Skeletal muscle tissue (tissue), 4 donors: Measurements from ENCODE around the gene TAS2R16. TPM values are rescaled to one million over a fixed set of nuclear protein-coding genes. Genes with fewer than 3 reads are reported as not detected.
"Not testable (repeated sequence)": the region's sequence is repeated elsewhere in the genome, so short reads cannot be mapped to it uniquely, and the experiment has no call there.

Experiments
- H3K27ac ChIP-seq: one replicate; pipeline ENCODE4 v1.7.0; 2013; ENCODE audit warnings: mild to moderate bottlenecking, low read depth, low read length, inconsistent platforms
- H3K27me3 ChIP-seq, 3 donors: one replicate each; pipeline ENCODE4 v1.7.0; 2013; ENCODE audit warnings: low read length in 3 of 3; ENCODE audit not compliant: control insufficient read depth in 3 of 3, insufficient read depth in 3 of 3
- H3K36me3 ChIP-seq, 3 donors: one replicate each; pipeline ENCODE4 v1.7.0; 2013; ENCODE audit warnings: low read length in 3 of 3; ENCODE audit not compliant: control insufficient read depth in 3 of 3, insufficient read depth in 3 of 3
- H3K4me1 ChIP-seq, 3 donors: one replicate each; pipeline ENCODE4 v1.7.0; 2013; ENCODE audit warnings: low read length in 3 of 3, mild to moderate bottlenecking in 3 of 3; ENCODE audit not compliant: control insufficient read depth in 3 of 3, insufficient read depth in 3 of 3
- H3K4me3 ChIP-seq, 3 donors: one replicate each; pipeline ENCODE4 v1.7.0; 2013; ENCODE audit warnings: low read length in 3 of 3
- H3K9ac ChIP-seq, 3 donors: one replicate each; pipeline ENCODE4 v1.7.0; 2013; ENCODE audit warnings: low read length in 3 of 3, mild to moderate bottlenecking in 3 of 3, moderate library complexity in 2 of 3, low read depth in 1 of 3
- H3K9me3 ChIP-seq, 3 donors: one replicate each; pipeline ENCODE4 v1.7.0; 2013; ENCODE audit warnings: low read length in 3 of 3; ENCODE audit not compliant: control insufficient read depth in 3 of 3
- total RNA-seq: library from RNA; depleted of rRNA; stranded (reverse); fragments of >200 nt; gene quantifications from one replicate; pipeline ENCODE4 v1.2.3, GENCODE V29; 2014
- donor health status: Osteomylitis.

TAS2R16 gene
- total RNA-seq, 1 donor from 2014 or later: not detected

GRCh38 chr7:122983261-122983660 is 12.2 kb downstream of the TAS2R16 start:
- no peaks in the 10 kb centered on the region for H3K4me1 ChIP-seq
- H3K4me3 ChIP-seq: no peak overlapping the region
- H3K9ac ChIP-seq: no peak overlapping the region
- no peaks in the 10 kb centered on the region for H3K9me3 ChIP-seq
- no peaks in the 10 kb centered on the region for H3K36me3 ChIP-seq
- peaks cover 0 to 3% (median 0%) of the 10 kb centered on the region in 3 donors for H3K27me3 ChIP-seq
- no peak overlapping the region for H3K27ac ChIP-seq

- no peak overlapping the region for H3K9ac ChIP-seq
- H3K27me3 ChIP-seq: peaks cover 0 to 3% (median 0%) of the 10 kb centered on the region in 3 donors
- no peaks in the 10 kb centered on the region for H3K36me3 ChIP-seq
- no peaks in the 10 kb centered on the region for H3K9me3 ChIP-seq
- H3K4me3 ChIP-seq: no peak overlapping the region
- H3K27ac ChIP-seq: no peak overlapping the region
- H3K4me1 ChIP-seq: no peaks in the 10 kb centered on the region
Observed at GRCh38 chr7:122975341-122975740, 20.2 kb downstream of the TAS2R16 start.

GRCh38 chr7:122974229-122974628 is 21.3 kb downstream of the TAS2R16 start:
- Histone ChIP-seq H3K4me3 (no peak overlapping the region), H3K36me3 (no peaks in the 10 kb centered on the region), H3K4me1 (no peaks in the 10 kb centered on the region), H3K27ac (no peak overlapping the region), H3K9ac (no peak overlapping the region), H3K9me3 (no peaks in the 10 kb centered on the region), H3K27me3 (peaks cover 0 to 3% (median 0%) of the 10 kb centered on the region in 3 donors)

- Histone ChIP-seq H3K4me3 (no peak overlapping the region), H3K4me1 (no peaks in the 10 kb centered on the region), H3K36me3 (no peaks in the 10 kb centered on the region), H3K9me3 (no peaks in the 10 kb centered on the region), H3K27me3 (peaks cover 0 to 3% (median 0%) of the 10 kb centered on the region in 3 donors), H3K9ac (no peak overlapping the region), H3K27ac (no peak overlapping the region)
Observed at GRCh38 chr7:122972056-122972455, 23.4 kb downstream of the TAS2R16 start.

- no peak overlapping the region for H3K27ac ChIP-seq
Observed at GRCh38 chr7:122970740-122971725, 24.5 kb downstream of the TAS2R16 start.

GRCh38 chr7:122968389-122968788 is 27.1 kb downstream of the TAS2R16 start:
- peaks cover 0 to 3% (median 0%) of the 10 kb centered on the region in 3 donors for H3K27me3 ChIP-seq
- no peaks in the 10 kb centered on the region for H3K36me3 ChIP-seq
- no peaks in the 10 kb centered on the region for H3K4me1 ChIP-seq
- no peaks in the 10 kb centered on the region for H3K9me3 ChIP-seq
- H3K4me3 ChIP-seq: no peak overlapping the region
- no peak overlapping the region for H3K27ac ChIP-seq
- no peak overlapping the region for H3K9ac ChIP-seq

More at GRCh38 chr7:122970740-122971725, 24.5 kb downstream of the TAS2R16 start:
- Histone ChIP-seq H3K27me3 (peaks cover 0 to 3% (median 0%) of the 10 kb centered on the region in 3 donors), H3K4me1 (no peaks in the 10 kb centered on the region), H3K9ac (no peak overlapping the region), H3K4me3 (no peak overlapping the region), H3K36me3 (no peaks in the 10 kb centered on the region), H3K9me3 (no peaks in the 10 kb centered on the region)

GRCh38 chr7:122965306-122965705 is 30.2 kb downstream of the TAS2R16 start:
- H3K9ac ChIP-seq: no peak overlapping the region
- H3K27me3 ChIP-seq: no peaks in the 10 kb centered on the region
- no peaks in the 10 kb centered on the region for H3K4me1 ChIP-seq
- no peaks in the 10 kb centered on the region for H3K36me3 ChIP-seq
- no peaks in the 10 kb centered on the region for H3K9me3 ChIP-seq
- no peak overlapping the region for H3K27ac ChIP-seq
- H3K4me3 ChIP-seq: no peak overlapping the region

GRCh38 chr7:122953678-122954077 is 41.8 kb downstream of the TAS2R16 start:
- not testable (repeated sequence) for H3K9me3 ChIP-seq, H3K36me3 ChIP-seq, H3K9ac ChIP-seq, H3K4me3 ChIP-seq, H3K27me3 ChIP-seq, H3K27ac ChIP-seq, H3K4me1 ChIP-seq

GRCh38 chr7:122951006-122951405 is 44.5 kb downstream of the TAS2R16 start:
- Histone ChIP-seq H3K4me1 (no peaks in the 10 kb centered on the region), H3K36me3 (no peaks in the 10 kb centered on the region), H3K27ac (no peak overlapping the region), H3K9ac (no peak overlapping the region), H3K9me3 (no peaks in the 10 kb centered on the region), H3K27me3 (no peaks in the 10 kb centered on the region), H3K4me3 (no peak overlapping the region)

GRCh38 chr7:122949186-122949585 is 46.3 kb downstream of the TAS2R16 start:
- no peak overlapping the region for H3K9ac ChIP-seq
- no peaks in the 10 kb centered on the region for H3K36me3 ChIP-seq
- no peak overlapping the region for H3K27ac ChIP-seq
- no peaks in the 10 kb centered on the region for H3K4me1 ChIP-seq
- H3K4me3 ChIP-seq: no peak overlapping the region
- no peaks in the 10 kb centered on the region for H3K27me3 ChIP-seq
- H3K9me3 ChIP-seq: no peaks in the 10 kb centered on the region
